PFSK-1 (cell line): ENCODE data around the gene SERPINB1.

Experiments used
- FOXP2 ChIP-seq: optimal IDR thresholded peaks from 2 replicates; pipeline ENCODE3; 2011; ENCODE audit warnings: borderline replicate concordance, control low read depth, inconsistent platforms; ENCODE audit not compliant: insufficient read depth; ENCODE audit errors: extremely low read length, extremely low read depth
- POLR2AphosphoS5 ChIP-seq: IDR thresholded peaks from 2 replicates; pipeline ENCODE4 v1.6.1; 2012; ENCODE audit warnings: low read depth, mild to moderate bottlenecking, control low read depth, low read length, moderate library complexity
- REST ChIP-seq, 2 experiments: IDR thresholded peaks; 2 replicates each; pipeline versions ENCODE4 v1.6.1 to v1.8.0; 2011 to 2012; ENCODE audit warnings: low read depth in 2 of 2, low read length in 2 of 2, control low read depth in 1 of 2, inconsistent platforms in 1 of 2, mild to moderate bottlenecking in 1 of 2, moderate library complexity in 1 of 2; ENCODE audit not compliant: insufficient read depth in 1 of 2
- TAF1 ChIP-seq: IDR thresholded peaks from 2 replicates; pipeline ENCODE4 v1.6.1; 2012; ENCODE audit warnings: low read length, control low read depth, borderline replicate concordance; ENCODE audit not compliant: insufficient read depth

- TF ChIP-seq POLR2AphosphoS5 (no peak), FOXP2 (no peak), TAF1 (no peak), REST (IDR thresholded peaks at IDR 0.05; ENCODE audit: insufficient read depth in 1 of 2, low read depth in 2 of 2, low read length in 2 of 2) (no peak)
Measured at GRCh38 chr6:2829253-2829652, 12.4 kb downstream of the SERPINB1 start.
